Measurements from ENCODE around the gene WSCD2.

DNA sequence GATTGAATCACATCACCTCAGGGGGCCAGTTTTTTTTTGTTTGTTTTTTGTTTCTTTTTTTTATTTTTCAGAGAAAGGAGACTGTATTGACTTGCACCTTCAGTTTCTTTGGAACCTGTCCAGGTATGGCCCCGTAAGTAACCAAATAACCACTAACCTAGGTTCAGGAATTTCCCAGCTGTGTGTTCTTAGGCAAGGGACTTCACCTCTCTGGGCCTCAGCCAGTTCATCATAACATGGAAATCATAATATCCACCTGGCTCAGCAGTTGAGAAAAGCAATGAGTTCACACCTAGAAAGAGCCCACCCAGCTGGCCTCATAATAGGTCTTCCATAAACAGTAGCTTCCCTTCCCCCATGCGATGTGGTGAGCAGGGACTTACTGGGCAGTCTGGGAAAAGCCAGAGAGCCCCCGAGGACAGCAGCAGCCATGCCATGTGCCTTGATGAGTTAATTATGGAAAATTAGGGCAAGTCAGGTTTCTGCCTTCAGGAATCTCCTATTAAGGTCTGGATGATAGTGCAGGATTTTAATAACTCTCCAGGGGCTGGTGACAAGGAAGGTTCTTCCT lies 27.4 kb upstream of the WSCD2 start:
- TF ChIP-seq, protein P1, sequence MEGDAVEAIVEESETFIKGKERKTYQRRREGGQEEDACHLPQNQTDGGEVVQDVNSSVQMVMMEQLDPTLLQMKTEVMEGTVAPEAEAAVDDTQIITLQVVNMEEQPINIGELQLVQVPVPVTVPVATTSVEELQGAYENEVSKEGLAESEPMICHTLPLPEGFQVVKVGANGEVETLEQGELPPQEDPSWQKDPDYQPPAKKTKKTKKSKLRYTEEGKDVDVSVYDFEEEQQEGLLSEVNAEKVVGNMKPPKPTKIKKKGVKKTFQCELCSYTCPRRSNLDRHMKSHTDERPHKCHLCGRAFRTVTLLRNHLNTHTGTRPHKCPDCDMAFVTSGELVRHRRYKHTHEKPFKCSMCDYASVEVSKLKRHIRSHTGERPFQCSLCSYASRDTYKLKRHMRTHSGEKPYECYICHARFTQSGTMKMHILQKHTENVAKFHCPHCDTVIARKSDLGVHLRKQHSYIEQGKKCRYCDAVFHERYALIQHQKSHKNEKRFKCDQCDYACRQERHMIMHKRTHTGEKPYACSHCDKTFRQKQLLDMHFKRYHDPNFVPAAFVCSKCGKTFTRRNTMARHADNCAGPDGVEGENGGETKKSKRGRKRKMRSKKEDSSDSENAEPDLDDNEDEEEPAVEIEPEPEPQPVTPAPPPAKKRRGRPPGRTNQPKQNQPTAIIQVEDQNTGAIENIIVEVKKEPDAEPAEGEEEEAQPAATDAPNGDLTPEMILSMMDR (IDR thresholded peaks at IDR 0.05): no peak
- TF ChIP-seq POLR2A (IDR thresholded peaks at IDR 0.05) (no peak), EP300 (IDR thresholded peaks at IDR 0.05) (no peak)

All from stomach (tissue), 4 donors.